H9 (cell line): ENCODE results near the gene CYBRD1. TPM values are rescaled to one million over a fixed set of nuclear protein-coding genes. Genes with fewer than 3 reads are reported as not detected.

Experiments
- DNase-seq: peaks from one replicate; pipeline ENCODE4 v3.0.0-alpha.2; 2017
- H2AFZ ChIP-seq: one replicate; pipeline ENCODE4 v1.6.1; 2013; ENCODE audit warnings: mild to moderate bottlenecking, low read length, control low read depth, moderate library complexity
- H2AK5ac ChIP-seq: 2 replicates; pipeline ENCODE4 v1.6.1; 2013; ENCODE audit warnings: low read length, control low read depth, mixed read lengths; ENCODE audit not compliant: insufficient read length
- H2BK120ac ChIP-seq: one replicate; pipeline ENCODE4 v1.6.1; 2013; ENCODE audit warnings: low read depth, mild to moderate bottlenecking, low read length, control low read depth, inconsistent platforms; ENCODE audit not compliant: poor library complexity, severe bottlenecking
- H2BK12ac ChIP-seq: 2 replicates; pipeline ENCODE4 v1.6.1; 2013; ENCODE audit warnings: low read length, control low read depth, mixed read lengths, low read depth; ENCODE audit not compliant: insufficient read length
- H2BK15ac ChIP-seq: 2 replicates; pipeline ENCODE4 v1.6.1; 2013; ENCODE audit warnings: low read depth, low read length, control low read depth
- H2BK20ac ChIP-seq: one replicate; pipeline ENCODE4 v1.6.1; 2013; ENCODE audit warnings: low read depth, mild to moderate bottlenecking, low read length, control low read depth, inconsistent platforms; ENCODE audit not compliant: poor library complexity, severe bottlenecking
- H2BK5ac ChIP-seq: 2 replicates; pipeline ENCODE4 v1.6.1; 2013; ENCODE audit warnings: low read length, control low read depth, mixed read lengths; ENCODE audit not compliant: insufficient read length
- H3K14ac ChIP-seq: 2 replicates; pipeline ENCODE4 v1.6.1; 2013; ENCODE audit warnings: low read length, control low read depth; ENCODE audit not compliant: insufficient read depth
- H3K18ac ChIP-seq: 2 replicates; pipeline ENCODE4 v1.6.1; 2013; ENCODE audit warnings: low read depth, mild to moderate bottlenecking, mixed read lengths, low read length, control low read depth; ENCODE audit not compliant: insufficient read length
- H3K23ac ChIP-seq: 2 replicates; pipeline ENCODE4 v1.6.1; 2013; ENCODE audit warnings: low read length, control low read depth, mixed read lengths, low read depth; ENCODE audit not compliant: insufficient read length
- H3K23me2 ChIP-seq: 2 replicates; pipeline ENCODE4 v1.6.1; 2013; ENCODE audit warnings: low read depth, mild to moderate bottlenecking, mixed read lengths, low read length, control low read depth; ENCODE audit not compliant: insufficient read length, poor library complexity, severe bottlenecking
- H3K27ac ChIP-seq: 2 replicates; pipeline ENCODE4 v1.5.1; 2013; ENCODE audit warnings: low read length, control low read depth, mixed read lengths, low read depth; ENCODE audit not compliant: insufficient read length
- H3K27me3 ChIP-seq: 2 replicates; pipeline ENCODE4 v1.6.1; 2013; ENCODE audit warnings: low read length, control low read depth, inconsistent platforms; ENCODE audit not compliant: insufficient read depth
- H3K4ac ChIP-seq: 2 replicates; pipeline ENCODE4 v1.6.1; 2013; ENCODE audit warnings: low read depth, mild to moderate bottlenecking, control low read depth, inconsistent platforms, low read length, moderate library complexity
- H3K4me1 ChIP-seq: 2 replicates; pipeline ENCODE4 v1.6.1; 2013; ENCODE audit warnings: low read length, control low read depth, inconsistent platforms; ENCODE audit not compliant: insufficient read depth
- H3K4me2 ChIP-seq: 2 replicates; pipeline ENCODE4 v1.6.1; 2013; ENCODE audit warnings: low read length, control low read depth, mixed read lengths; ENCODE audit not compliant: insufficient read length, insufficient read depth
- H3K56ac ChIP-seq: 2 replicates; pipeline ENCODE4 v1.6.1; 2013; ENCODE audit warnings: low read depth, mild to moderate bottlenecking, mixed read lengths, low read length, control low read depth; ENCODE audit not compliant: insufficient read length
- H3K79me1 ChIP-seq: 2 replicates; pipeline ENCODE4 v1.6.1; 2013; ENCODE audit warnings: low read depth, mild to moderate bottlenecking, moderate library complexity, low read length, control low read depth, inconsistent platforms; ENCODE audit not compliant: insufficient read depth, poor library complexity, severe bottlenecking
- H3K79me2 ChIP-seq: 2 replicates; pipeline ENCODE4 v1.6.1; 2013; ENCODE audit warnings: low read length, control low read depth, inconsistent platforms; ENCODE audit not compliant: insufficient read depth
- H3K9ac ChIP-seq: 2 replicates; pipeline ENCODE4 v1.6.1; 2013; ENCODE audit warnings: low read length, control low read depth, mixed read lengths; ENCODE audit not compliant: insufficient read length; ENCODE audit errors: extremely low read depth
- H3K9me3 ChIP-seq: one replicate; pipeline ENCODE4 v1.6.1; 2013; ENCODE audit warnings: low read depth, low read length, inconsistent platforms; ENCODE audit not compliant: control insufficient read depth
- H3T11ph ChIP-seq: one replicate; pipeline ENCODE4 v1.6.1; 2013; ENCODE audit warnings: mild to moderate bottlenecking, low read length, control low read depth, inconsistent platforms
- H4K20me1 ChIP-seq: one replicate; pipeline ENCODE4 v1.6.1; 2013; ENCODE audit not compliant: control insufficient read depth, insufficient read length, insufficient read depth
- H4K5ac ChIP-seq: 2 replicates; pipeline ENCODE4 v1.6.1; 2013; ENCODE audit warnings: low read depth, mild to moderate bottlenecking, mixed read lengths, low read length, control low read depth; ENCODE audit not compliant: insufficient read length
- H4K8ac ChIP-seq: replicated peaks from 2 replicates; pipeline ENCODE4 v1.6.1; 2013; ENCODE audit warnings: low read length, control low read depth, mixed read lengths, low read depth; ENCODE audit not compliant: insufficient read length
- H4K91ac ChIP-seq: 2 replicates; pipeline ENCODE4 v1.6.1; 2013; ENCODE audit warnings: low read depth, mild to moderate bottlenecking, moderate library complexity, mixed read lengths, low read length, control low read depth; ENCODE audit not compliant: insufficient read length
- H3K27ac Mint-ChIP-seq, 3 experiments: 2 replicates in 2 of 3; 3 replicates in 1 of 3; pipeline ENCODE4 v1.8.0; 2020 to 2021; ENCODE audit warnings: mixed read lengths in 3 of 3, mild to moderate bottlenecking in 1 of 3, moderate library complexity in 1 of 3
- H3K27me3 Mint-ChIP-seq: 2 replicates; pipeline ENCODE4 v1.8.0; 2021; ENCODE audit warnings: low read depth, mild to moderate bottlenecking, moderate library complexity, mixed read lengths
- H3K36me3 Mint-ChIP-seq, 3 experiments: 2 replicates in 2 of 3; 3 replicates in 1 of 3; pipeline ENCODE4 v1.8.0; 2020 to 2021; ENCODE audit warnings: low read depth in 3 of 3, mixed read lengths in 3 of 3; ENCODE audit not compliant: insufficient read depth in 1 of 3
- H3K4me1 Mint-ChIP-seq, 2 experiments: 2 replicates each; pipeline ENCODE4 v1.8.0; 2020; ENCODE audit warnings: mixed read lengths in 2 of 2
- H3K4me3 Mint-ChIP-seq, 2 experiments: 2 replicates in 1 of 2; 3 replicates in 1 of 2; pipeline ENCODE4 v1.8.0; 2020 to 2021; ENCODE audit warnings: mild to moderate bottlenecking in 2 of 2, mixed read lengths in 2 of 2, moderate library complexity in 1 of 2
- H3K9me3 Mint-ChIP-seq, 2 experiments: 2 replicates in 1 of 2; 3 replicates in 1 of 2; pipeline ENCODE4 v1.8.0; 2020; ENCODE audit warnings: mild to moderate bottlenecking in 2 of 2, mixed read lengths in 2 of 2, moderate library complexity in 1 of 2
- CTCF ChIP-seq: fragments of 200-600 bp; sonication (generic); conservative IDR thresholded peaks from 3 replicates; pipeline ENCODE4 v1.8.0; 2021; ENCODE audit warnings: antibody characterized with exemption, mild to moderate bottlenecking
- WGBS: extraction: QIAGEN DNeasy Blood & Tissue Kit; methylation state at CpG from one replicate; pipeline ENCODE4 v1.1.7; 2013; ENCODE audit warnings: missing lambda C conversion rate, low lambda C conversion rate, mixed read lengths; ENCODE audit not compliant: insufficient read length; ENCODE audit errors: extremely low coverage; 5-methylcytosine and 5-hydroxymethylcytosine counted together
- total RNA-seq: library from RNA; stranded (reverse); gene quantifications from 2 replicates; pipeline ENCODE4 v1.2.1, GENCODE V29; 2021

CYBRD1 gene
- total RNA-seq, 1 experiment from 2014 or later, result 3.6 TPM

- Histone ChIP-seq H2BK20ac (no peak overlapping the region), H3K79me2 (no peaks in the 10 kb centered on the region), H3K9me3 (no peaks in the 10 kb centered on the region), H3K18ac (no peak overlapping the region), H3K56ac (no peak overlapping the region), H2AK5ac (no peak overlapping the region), H4K20me1 (no peaks in the 10 kb centered on the region), H3K27ac (no peak overlapping the region), H2AFZ (no peak overlapping the region), H2BK5ac (no peak overlapping the region), H2BK15ac (no peak overlapping the region), H3K4me2 (no peak overlapping the region), H4K91ac (no peak overlapping the region), H3K79me1 (no peaks in the 10 kb centered on the region), H3K27me3 (no peaks in the 10 kb centered on the region), H3K23me2 (no peaks in the 10 kb centered on the region), H3K14ac (no peak overlapping the region), H3K9ac (no peak overlapping the region), H3T11ph (no peak overlapping the region), H4K8ac (no peak overlapping the region), H3K23ac (no peak overlapping the region), H3K4me1 (0 out of 2 replicates have a peak, but pooled peaks cover 2% of the 10 kb centered on the region), H4K5ac (no peak overlapping the region), H2BK12ac (no peak overlapping the region), H3K4ac (no peak overlapping the region), H2BK120ac (no peak overlapping the region)
- no peak for DNase-seq
- H3K27ac Mint-ChIP-seq, result no peak overlapping the region
- no peaks in the 10 kb centered on the region; the same call in 1 of the 2 replicates for H3K27me3 Mint-ChIP-seq
- H3K9me3 Mint-ChIP-seq, result no peaks in the 10 kb centered on the region
- H3K4me3 Mint-ChIP-seq, result no peak overlapping the region
- H3K36me3 Mint-ChIP-seq, result no peaks in the 10 kb centered on the region
- H3K4me1 Mint-ChIP-seq, result peaks cover 8 to 10% of the 10 kb centered on the region in 2 experiments
- no peak for TF ChIP-seq CTCF
- no CpG with 5 or more reads among the region's 1 CpG for WGBS
Measured at GRCh38 chr2:171566057-171566456, 43.8 kb downstream of the CYBRD1 start.
